HFF-Myc (cell line): ENCODE data around the gene SBK2.
"Not testable (repeated sequence)": the region's sequence is repeated elsewhere in the genome, so short reads cannot be mapped to it uniquely, and the experiment has no call there.

ENCODE experiments used
- DNase-seq: peaks from one replicate; pipeline ENCODE4 v3.0.0-alpha.2; 2011; ENCODE audit warnings: low read depth; ENCODE audit errors: extremely low read depth
- H3K4me3 ChIP-seq: replicated peaks from 2 replicates; pipeline ENCODE4 v1.5.1; 2011; ENCODE audit warnings: low read depth, mild to moderate bottlenecking, control low read depth, low read length
- TF ChIP-seq, protein P1 (sequence below): IDR thresholded peaks from 2 replicates; pipeline ENCODE4 v1.5.1; 2012; ENCODE audit warnings: mild to moderate bottlenecking, low read depth, low read length, control low read depth; ENCODE audit errors: missing control alignments

SBK2 gene

GRCh38 chr19:55502197-55502952, 34.6 kb downstream of the SBK2 start:
- TF ChIP-seq, protein P1, sequence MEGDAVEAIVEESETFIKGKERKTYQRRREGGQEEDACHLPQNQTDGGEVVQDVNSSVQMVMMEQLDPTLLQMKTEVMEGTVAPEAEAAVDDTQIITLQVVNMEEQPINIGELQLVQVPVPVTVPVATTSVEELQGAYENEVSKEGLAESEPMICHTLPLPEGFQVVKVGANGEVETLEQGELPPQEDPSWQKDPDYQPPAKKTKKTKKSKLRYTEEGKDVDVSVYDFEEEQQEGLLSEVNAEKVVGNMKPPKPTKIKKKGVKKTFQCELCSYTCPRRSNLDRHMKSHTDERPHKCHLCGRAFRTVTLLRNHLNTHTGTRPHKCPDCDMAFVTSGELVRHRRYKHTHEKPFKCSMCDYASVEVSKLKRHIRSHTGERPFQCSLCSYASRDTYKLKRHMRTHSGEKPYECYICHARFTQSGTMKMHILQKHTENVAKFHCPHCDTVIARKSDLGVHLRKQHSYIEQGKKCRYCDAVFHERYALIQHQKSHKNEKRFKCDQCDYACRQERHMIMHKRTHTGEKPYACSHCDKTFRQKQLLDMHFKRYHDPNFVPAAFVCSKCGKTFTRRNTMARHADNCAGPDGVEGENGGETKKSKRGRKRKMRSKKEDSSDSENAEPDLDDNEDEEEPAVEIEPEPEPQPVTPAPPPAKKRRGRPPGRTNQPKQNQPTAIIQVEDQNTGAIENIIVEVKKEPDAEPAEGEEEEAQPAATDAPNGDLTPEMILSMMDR = no peak
- DNase-seq = no peak

DNA sequence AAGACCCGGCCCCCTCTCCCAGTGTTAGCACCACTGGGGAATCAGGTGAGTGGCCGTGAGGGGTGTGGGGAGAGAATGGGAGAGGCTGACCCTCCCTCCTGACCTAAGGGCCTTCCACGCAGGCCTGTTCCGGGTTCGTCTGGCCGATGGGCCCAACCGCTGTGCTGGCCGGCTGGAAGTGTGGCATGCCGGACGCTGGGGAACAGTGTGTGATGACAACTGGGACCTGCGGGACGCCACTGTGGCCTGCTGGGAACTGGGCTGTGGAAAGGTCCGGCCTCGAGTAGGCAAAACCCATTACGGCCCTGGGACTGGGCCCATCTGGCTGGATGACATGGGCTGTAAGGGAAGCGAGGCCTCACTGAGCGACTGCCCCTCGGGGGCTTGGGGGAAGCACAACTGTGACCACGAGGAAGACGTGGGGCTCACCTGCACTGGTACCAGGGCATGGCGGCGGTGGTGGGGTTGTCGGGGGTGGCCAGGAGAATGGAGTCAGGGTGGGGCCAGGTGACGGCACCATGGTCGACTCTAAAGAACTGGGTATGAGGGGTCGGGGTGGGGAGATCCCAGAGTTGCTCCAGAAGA, 36.5 kb downstream of the SBK2 start:
- TF ChIP-seq, protein P1 = no peak
- H3K4me3 ChIP-seq = no peak overlapping the region
- DNase-seq = no peak

More at GRCh38 chr19:55502197-55502952, 34.6 kb downstream of the SBK2 start:
- no peak overlapping the region for H3K4me3 ChIP-seq

DNA sequence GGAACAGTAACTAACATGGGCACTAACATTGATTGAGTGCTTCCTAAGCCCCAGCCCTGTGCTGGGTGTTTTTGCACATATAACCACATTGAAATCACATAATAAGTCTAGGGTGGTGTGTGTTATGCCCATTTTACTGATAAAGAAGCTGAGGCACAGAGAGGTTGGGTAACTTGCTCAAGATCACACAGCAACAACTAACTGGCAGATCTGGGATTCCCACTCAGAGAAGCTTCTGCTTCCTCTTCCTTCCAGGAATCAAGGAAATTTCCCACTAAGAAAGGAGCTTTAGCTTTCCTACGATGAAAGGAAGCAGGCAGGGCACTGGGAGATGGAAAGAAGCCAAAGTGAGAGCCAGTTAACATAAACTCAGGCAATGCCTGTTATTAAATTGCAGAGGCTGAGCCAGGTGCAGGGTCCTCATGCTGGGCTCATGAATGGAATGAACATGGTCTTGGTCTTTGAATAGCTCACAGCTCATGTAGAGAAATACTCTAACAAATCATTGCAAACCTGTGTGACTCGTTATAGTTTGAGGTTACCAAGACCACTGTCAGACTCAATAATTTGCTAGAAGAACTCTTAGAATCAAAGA, 38.6 kb downstream of the SBK2 start:
- DNase-seq = no peak
- H3K4me3 ChIP-seq = no peak overlapping the region
- TF ChIP-seq, protein P1 = no peak

DNA sequence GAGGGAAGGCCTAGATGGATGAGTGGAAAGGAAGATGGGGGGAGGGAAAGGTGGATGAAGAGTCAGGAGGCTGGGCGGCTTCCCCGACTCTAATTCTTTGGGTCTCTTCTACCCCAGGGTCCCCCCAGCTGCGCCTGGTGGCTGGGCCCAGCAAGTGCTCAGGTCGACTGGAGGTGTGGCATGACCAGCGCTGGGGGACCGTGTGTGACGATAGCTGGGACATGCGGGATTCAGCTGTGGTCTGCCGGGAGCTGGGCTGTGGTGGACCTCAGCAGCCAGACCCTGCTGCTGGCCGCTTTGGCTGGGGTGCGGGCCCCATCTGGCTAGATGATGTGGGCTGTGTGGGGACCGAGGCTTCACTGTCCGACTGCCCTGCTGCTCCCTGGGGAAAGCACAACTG, 39.2 kb downstream of the SBK2 start:
- DNase-seq = no peak
- TF ChIP-seq, protein P1 = no peak
- H3K4me3 ChIP-seq = no peak overlapping the region

- H3K4me3 ChIP-seq, DNase-seq: not testable (repeated sequence)
Measured at GRCh38 chr19:55496820-55497219, 40.1 kb downstream of the SBK2 start.

DNA sequence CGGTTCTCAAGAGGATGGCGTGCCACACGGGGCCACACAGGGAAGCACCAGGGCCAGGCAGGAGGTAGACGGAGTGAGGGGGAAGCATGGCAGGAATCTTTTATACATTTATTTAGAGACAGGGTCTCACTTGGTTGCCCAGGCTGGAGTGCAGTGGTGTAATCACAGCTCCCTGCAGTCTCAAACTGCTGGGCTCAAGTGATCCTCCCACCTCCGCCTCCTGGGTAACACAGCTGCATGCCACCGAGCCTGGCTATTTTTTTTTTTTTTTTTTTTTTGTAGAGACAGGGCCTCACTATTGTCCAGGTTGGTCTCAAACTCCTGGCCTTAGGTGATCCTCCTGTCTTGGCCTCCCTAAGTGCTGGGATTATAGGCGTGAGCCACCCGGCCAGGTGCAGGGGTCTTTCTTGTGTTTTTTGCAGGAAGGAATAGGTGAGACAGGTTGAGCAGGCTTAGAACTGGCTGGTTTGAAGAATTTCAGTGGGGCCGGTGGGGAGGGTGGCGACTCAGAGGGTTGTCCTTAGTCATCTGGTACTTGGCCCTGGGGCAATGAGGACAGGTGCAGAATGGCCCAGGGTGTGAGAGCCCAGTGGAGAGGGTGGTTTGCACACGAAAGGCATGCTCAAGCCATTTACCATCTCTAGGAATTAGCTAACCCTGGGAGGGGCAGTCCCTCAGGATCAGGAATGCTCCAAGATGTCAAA, 41.1 kb downstream of the SBK2 start:
- TF ChIP-seq, protein P1 = no peak
- no peak overlapping the region for H3K4me3 ChIP-seq
- DNase-seq = no peak
